Bronchial epithelial cell (primary cell): Measurements from ENCODE around the gene FNDC11. TPM values are rescaled to one million over a fixed set of nuclear protein-coding genes. Genes with fewer than 3 reads are reported as not detected.

Source experiments
- DNase-seq: peaks from one replicate; pipeline ENCODE4 v3.0.0-alpha.2; 2010; ENCODE audit warnings: low read depth
- FAIRE-seq: peaks from 2 replicates; lab custom pipeline; 2011; peaks lifted over from hg19 to GRCh38; lab: Jason Lieb, UNC
- H3K27me3 ChIP-seq: 2 replicates; pipeline ENCODE4 v1.5.1; 2011; ENCODE audit warnings: low read length; ENCODE audit not compliant: control insufficient read depth, insufficient read depth
- H3K36me3 ChIP-seq: 2 replicates; pipeline ENCODE4 v1.5.1; 2011; ENCODE audit warnings: low read length; ENCODE audit not compliant: control insufficient read depth, insufficient read depth
- H3K4me3 ChIP-seq: 2 replicates; pipeline ENCODE4 v1.5.1; 2011; ENCODE audit warnings: mild to moderate bottlenecking, low read depth, low read length, control low read depth
- total RNA-seq: library from RNA; depleted of rRNA; stranded (reverse); fragments of >200 nt; gene quantifications from 2 replicates; pipeline ENCODE4 v1.2.1, GENCODE V29; 2014
- TF ChIP-seq, protein P1 (sequence below): IDR thresholded peaks from 2 replicates; pipeline ENCODE4 v1.5.1; 2011; ENCODE audit warnings: mild to moderate bottlenecking, moderate library complexity, low read length, control low read depth, inconsistent platforms; ENCODE audit not compliant: insufficient read depth, severe bottlenecking

Gene FNDC11
- total RNA-seq, 1 donor from 2014 or later: 0.26 TPM

DNA sequence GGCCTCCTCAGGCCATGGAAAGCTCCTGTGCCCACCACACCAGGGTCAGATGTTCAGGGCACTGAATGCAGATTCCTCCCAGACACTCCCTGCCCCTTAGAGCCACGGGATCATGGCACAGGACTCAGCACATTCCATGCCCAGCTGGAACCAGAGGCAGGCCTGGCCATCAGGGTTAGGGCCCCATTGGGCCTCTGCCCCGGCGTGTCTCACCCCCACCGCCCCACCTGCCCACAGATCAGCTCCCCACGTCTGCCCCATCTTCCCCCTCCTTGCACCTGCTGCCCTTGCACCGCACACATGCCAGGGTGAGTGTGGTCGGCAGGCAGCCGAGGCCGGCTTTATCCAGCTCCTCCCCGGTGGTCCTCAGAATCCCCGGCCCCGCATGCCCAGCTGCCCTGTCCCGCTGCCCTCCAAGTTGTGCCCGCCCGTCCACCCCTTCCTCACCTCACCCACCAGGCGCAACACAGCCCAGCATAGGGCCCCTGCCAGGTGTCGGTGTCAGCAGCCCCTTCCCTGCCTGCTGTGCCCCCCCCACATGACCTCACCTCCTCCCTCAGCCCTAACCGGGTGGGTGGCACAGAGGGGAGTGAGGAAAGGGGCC, 4.2 kb upstream of the FNDC11 start:
- no peak for DNase-seq
- Histone ChIP-seq H3K27me3 (no peaks in the 10 kb centered on the region), H3K4me3 (no peak overlapping the region), H3K36me3 (no peaks in the 10 kb centered on the region)
- no peak for FAIRE-seq
- TF ChIP-seq, protein P1, sequence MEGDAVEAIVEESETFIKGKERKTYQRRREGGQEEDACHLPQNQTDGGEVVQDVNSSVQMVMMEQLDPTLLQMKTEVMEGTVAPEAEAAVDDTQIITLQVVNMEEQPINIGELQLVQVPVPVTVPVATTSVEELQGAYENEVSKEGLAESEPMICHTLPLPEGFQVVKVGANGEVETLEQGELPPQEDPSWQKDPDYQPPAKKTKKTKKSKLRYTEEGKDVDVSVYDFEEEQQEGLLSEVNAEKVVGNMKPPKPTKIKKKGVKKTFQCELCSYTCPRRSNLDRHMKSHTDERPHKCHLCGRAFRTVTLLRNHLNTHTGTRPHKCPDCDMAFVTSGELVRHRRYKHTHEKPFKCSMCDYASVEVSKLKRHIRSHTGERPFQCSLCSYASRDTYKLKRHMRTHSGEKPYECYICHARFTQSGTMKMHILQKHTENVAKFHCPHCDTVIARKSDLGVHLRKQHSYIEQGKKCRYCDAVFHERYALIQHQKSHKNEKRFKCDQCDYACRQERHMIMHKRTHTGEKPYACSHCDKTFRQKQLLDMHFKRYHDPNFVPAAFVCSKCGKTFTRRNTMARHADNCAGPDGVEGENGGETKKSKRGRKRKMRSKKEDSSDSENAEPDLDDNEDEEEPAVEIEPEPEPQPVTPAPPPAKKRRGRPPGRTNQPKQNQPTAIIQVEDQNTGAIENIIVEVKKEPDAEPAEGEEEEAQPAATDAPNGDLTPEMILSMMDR: no peak

DNA sequence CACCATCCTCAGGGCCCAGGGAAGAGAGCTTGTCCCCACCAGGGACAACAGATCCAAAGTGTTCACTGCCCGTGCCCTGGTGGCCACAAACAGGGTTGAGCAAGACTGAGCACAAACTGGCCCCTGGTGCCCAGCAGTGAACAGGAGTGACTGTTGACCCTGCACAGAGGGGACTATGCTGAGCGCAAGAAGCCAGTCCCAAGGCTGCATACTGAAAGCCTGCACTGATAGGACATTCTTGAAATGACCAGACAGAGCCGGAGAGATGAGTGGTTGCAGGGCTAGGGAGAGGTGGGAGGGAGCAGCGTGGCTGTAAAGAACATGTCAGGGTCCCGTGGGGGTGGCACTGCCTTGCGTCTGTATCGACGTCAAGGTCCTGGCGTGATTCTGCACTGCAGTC, 2.9 kb upstream of the FNDC11 start:
- TF ChIP-seq, protein P1: no peak
- Histone ChIP-seq H3K27me3 (no peaks in the 10 kb centered on the region), H3K4me3 (no peak overlapping the region), H3K36me3 (no peaks in the 10 kb centered on the region)
- FAIRE-seq: no peak
- no peak for DNase-seq

DNA sequence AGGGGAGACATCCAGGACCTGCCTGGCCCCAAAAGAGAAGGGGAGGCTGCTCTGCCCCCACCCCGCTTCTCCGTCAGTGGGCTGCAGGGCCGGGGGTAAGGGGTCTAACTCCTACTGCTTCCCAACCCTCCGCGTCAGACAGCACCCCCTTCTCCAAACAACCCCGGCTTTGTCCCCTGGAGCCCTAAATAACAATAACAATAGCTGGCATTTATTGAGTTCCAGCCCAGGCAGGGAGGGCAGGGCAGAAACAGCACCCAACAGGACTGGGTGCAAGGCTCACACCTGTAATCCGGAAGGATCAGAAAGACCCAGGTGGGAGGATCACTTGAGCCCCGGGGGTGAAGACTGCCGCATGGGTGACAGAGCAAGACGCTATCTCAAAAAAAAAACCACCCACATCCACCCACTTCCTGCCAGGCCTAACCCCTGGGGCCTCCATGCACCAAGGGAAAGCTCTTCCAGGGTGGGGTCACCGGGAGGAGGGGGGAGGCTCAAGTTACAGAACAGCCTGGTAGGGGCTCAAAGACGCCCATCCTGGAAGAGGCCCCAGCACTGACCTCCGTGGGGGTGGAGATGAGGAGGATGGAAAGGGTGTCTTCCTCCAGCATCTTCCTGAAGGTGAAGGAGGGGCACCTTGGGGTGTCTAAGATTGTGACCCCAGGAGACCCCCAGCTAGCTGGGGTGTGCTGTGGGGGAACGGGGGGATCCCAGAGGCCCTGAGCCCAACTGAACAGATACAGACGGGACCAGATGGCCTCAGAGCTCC, 1.3 kb upstream of the FNDC11 start:
- FAIRE-seq (no peak), DNase-seq (peak; percentile 35)
- Histone ChIP-seq H3K36me3 (no peaks in the 10 kb centered on the region), H3K27me3 (no peaks in the 10 kb centered on the region), H3K4me3 (no peak overlapping the region)
- TF ChIP-seq, protein P1: no peak

DNA sequence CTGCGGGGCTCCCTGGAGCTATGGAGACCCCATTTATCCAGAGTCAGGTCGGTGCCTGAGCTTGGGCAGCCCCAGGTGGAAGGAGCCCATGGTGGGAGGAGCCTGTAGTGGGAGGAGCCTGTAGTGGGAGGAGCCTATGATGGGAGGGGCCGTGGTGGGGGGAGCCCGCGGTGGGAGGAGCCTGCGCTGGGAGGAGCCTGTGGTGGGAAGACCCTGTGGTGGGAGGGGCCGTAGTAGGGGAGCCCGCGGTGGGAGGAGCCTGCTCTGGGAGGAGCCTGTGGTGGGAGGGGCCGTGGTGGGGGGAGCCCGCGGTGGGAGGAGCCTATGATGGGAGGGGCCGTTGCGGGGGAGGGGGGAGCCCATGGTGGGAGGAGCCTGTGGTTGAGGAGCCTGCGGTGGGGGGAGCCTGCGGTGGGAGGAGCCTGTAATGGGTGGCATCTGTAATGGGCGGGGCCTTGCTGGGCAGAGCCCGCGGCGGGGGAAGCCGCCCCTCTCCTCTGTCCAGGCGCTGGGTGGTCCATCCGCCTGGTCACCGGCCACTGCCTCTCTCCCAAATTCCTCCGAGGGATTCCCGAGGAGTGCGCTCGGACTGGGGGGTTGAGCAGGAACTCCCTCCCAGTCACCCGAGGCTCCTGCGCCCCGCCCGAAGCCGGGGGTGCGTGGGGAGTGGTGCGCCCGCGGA, 567 bp upstream of the FNDC11 start:
- no peaks in the 10 kb centered on the region for H3K27me3 ChIP-seq
- H3K36me3 ChIP-seq: no peaks in the 10 kb centered on the region
- H3K4me3 ChIP-seq: peak overlapping the region; percentile 45
- DNase-seq: peak; percentile 59
- no peak for FAIRE-seq
- TF ChIP-seq, protein P1: no peak

DNA sequence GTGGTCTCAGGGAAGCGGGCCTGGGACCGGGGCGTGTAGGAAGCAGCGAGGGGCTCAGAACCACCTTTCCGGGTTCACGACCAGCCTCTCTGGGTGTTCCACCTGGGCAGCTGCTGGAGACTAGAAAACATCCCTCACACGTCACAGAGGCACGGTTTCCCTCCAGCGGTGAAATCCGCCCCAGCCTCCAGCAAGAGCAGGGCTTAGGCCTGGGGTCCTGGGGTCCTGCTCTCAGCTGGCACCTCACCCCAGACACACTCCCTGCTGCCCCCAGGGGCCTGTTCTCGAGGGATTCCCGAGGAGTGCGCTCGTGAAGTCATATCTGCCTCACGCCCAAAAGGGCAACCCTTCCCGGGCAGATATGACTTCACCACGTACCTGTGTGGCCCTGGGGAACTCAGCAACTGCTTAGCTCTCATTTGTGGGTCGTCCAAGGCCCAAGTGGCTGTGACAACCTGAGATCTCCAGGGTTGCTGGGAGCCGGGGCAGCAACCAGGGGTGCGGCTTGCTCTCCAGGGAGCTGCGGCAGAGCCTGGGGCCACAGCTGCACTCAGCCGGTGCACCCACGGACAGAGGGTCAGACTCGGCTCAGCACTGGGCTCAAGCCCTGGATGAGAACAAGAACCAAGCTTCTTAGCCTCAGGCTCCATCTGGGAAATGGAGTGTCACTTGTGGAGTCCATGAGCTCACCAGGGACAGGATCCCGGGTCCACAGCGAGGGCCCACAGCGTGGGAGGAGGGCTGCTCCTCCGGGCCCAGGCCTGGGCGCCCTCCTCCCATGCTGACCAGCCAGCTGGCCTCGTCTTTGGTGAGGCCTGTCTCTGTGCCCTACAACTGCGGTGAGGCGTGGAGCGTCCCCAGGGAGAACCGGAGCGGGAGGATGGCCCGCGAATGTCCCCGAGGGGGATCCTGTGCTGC, 661 bp downstream of the FNDC11 start:
- FAIRE-seq (no peak), DNase-seq (no peak)
- H3K27me3 ChIP-seq: no peaks in the 10 kb centered on the region
- TF ChIP-seq, protein P1: no peak
- H3K4me3 ChIP-seq: peak overlapping the region; percentile 45
- H3K36me3 ChIP-seq: no peaks in the 10 kb centered on the region
